Neural cell (in vitro differentiated cells): ENCODE data around the gene SLX4IP. TPM values are rescaled to one million over a fixed set of nuclear protein-coding genes. Genes with fewer than 3 reads are reported as not detected.

Source experiments
- H2AFZ ChIP-seq: fragments of 200-600, 300-800 bp; sonication (generic), shearing (Covaris generic); 2 replicates; pipeline ENCODE4 v1.6.0; 2014; ENCODE audit warnings: low read depth, mild to moderate bottlenecking, antibody characterized with exemption, low read length, moderate library complexity
- H3F3A ChIP-seq: fragments of 200-600 bp; shearing (Covaris generic); 2 replicates; pipeline ENCODE4 v1.6.1; 2016; ENCODE audit warnings: mild to moderate bottlenecking, moderate library complexity, mixed read lengths, antibody characterized with exemption, low read length; ENCODE audit not compliant: insufficient read depth, poor library complexity, severe bottlenecking
- H3K27ac ChIP-seq: fragments of 200-600, 300-800 bp; sonication (generic), shearing (Covaris generic); 2 replicates; pipeline ENCODE4 v1.5.1; 2014; ENCODE audit warnings: mild to moderate bottlenecking, low read length, moderate library complexity
- H3K27me3 ChIP-seq: fragments of 300-800, 200-600 bp; sonication (generic), shearing (Covaris generic); 2 replicates; pipeline ENCODE4 v1.6.0; 2014; ENCODE audit warnings: mild to moderate bottlenecking, low read depth, low read length, moderate library complexity; ENCODE audit not compliant: insufficient read depth
- H3K36me3 ChIP-seq: fragments of 300-800, 200-600 bp; sonication (generic), shearing (Covaris generic); 2 replicates; pipeline ENCODE4 v1.5.1; 2014; ENCODE audit warnings: mild to moderate bottlenecking, antibody characterized with exemption, low read length, moderate library complexity; ENCODE audit not compliant: insufficient read depth
- H3K4me2 ChIP-seq: fragments of 300-800, 200-600 bp; sonication (generic), shearing (Covaris generic); 2 replicates; pipeline ENCODE4 v1.6.0; 2014; ENCODE audit warnings: mild to moderate bottlenecking, low read length
- H3K4me3 ChIP-seq: fragments of 300-800, 200-600 bp; sonication (generic), shearing (Covaris generic); 2 replicates; pipeline ENCODE4 v1.5.1; 2014; ENCODE audit warnings: mild to moderate bottlenecking, low read length, moderate library complexity
- H3K79me2 ChIP-seq: fragments of 200-600 bp; shearing (Covaris generic); replicated peaks from 2 replicates; pipeline ENCODE4 v1.6.0; 2014; ENCODE audit warnings: mild to moderate bottlenecking, low read length, moderate library complexity; ENCODE audit not compliant: insufficient read depth
- H3K9ac ChIP-seq: fragments of 300-800, 200-600 bp; sonication (generic), shearing (Covaris generic); 2 replicates; pipeline ENCODE4 v1.6.1; 2016; ENCODE audit warnings: mild to moderate bottlenecking, low read length, mixed read lengths
- H3K9me2 ChIP-seq: fragments of 200-600 bp; shearing (Covaris generic); 2 replicates; pipeline ENCODE4 v1.6.1; 2016; ENCODE audit warnings: mild to moderate bottlenecking, low read length, mixed read lengths; ENCODE audit not compliant: insufficient read depth
- H3K9me3 ChIP-seq: fragments of 200-600, 300-800 bp; sonication (generic), shearing (Covaris generic); 2 replicates; pipeline ENCODE4 v1.6.1; 2016; ENCODE audit warnings: mild to moderate bottlenecking, mixed run types, low read length, moderate library complexity, mixed read lengths
- H4K20me1 ChIP-seq: fragments of 200-600 bp; shearing (Covaris generic); 2 replicates; pipeline ENCODE4 v1.6.1; 2016; ENCODE audit warnings: mild to moderate bottlenecking, mixed run types; ENCODE audit not compliant: insufficient read depth
- EP300 ChIP-seq: fragments of 450-650 bp; conservative IDR thresholded peaks from 2 replicates; pipeline ENCODE4 v1.6.1; 2014; ENCODE audit warnings: antibody characterized with exemption, mild to moderate bottlenecking, moderate library complexity; ENCODE audit not compliant: poor library complexity, severe bottlenecking
- EZH2 ChIP-seq: fragments of 200-600, 300-800 bp; shearing (Covaris generic), sonication (generic); IDR thresholded peaks from 2 replicates; pipeline ENCODE4 v1.6.1; 2014; ENCODE audit warnings: antibody characterized with exemption, low read length, borderline replicate concordance, mild to moderate bottlenecking; ENCODE audit not compliant: insufficient read depth, poor library complexity, severe bottlenecking
- MXI1 ChIP-seq: fragments of 450-650 bp; conservative IDR thresholded peaks from 2 replicates; pipeline ENCODE4 v1.6.1; 2014; ENCODE audit warnings: antibody characterized with exemption, mild to moderate bottlenecking; ENCODE audit not compliant: poor library complexity, severe bottlenecking
- POLR2AphosphoS5 ChIP-seq: IDR thresholded peaks from 2 replicates; pipeline ENCODE4 v1.6.1; 2012
- RAD21 ChIP-seq: fragments of 450-650 bp; conservative IDR thresholded peaks from 2 replicates; pipeline ENCODE4 v1.6.1; 2014; ENCODE audit warnings: antibody characterized with exemption, mild to moderate bottlenecking, moderate library complexity
- SMC3 ChIP-seq: fragments of 450-650 bp; conservative IDR thresholded peaks from 2 replicates; pipeline ENCODE4 v1.6.1; 2014; ENCODE audit warnings: antibody characterized with exemption, mild to moderate bottlenecking, moderate library complexity; ENCODE audit not compliant: poor library complexity
- TAF1 ChIP-seq: IDR thresholded peaks from 2 replicates; pipeline ENCODE4 v1.6.1; 2012; ENCODE audit warnings: low read depth
- polyA plus RNA-seq: library from polyadenylated mRNA; depleted of rRNA; stranded (reverse); fragments of >200 nt; gene quantifications from 2 replicates; pipeline ENCODE4 v1.2.3, GENCODE V29; 2014
- TF ChIP-seq, protein P1 (sequence below): fragments of 450-650 bp; IDR thresholded peaks from 2 replicates; pipeline ENCODE4 v1.5.1; 2014; ENCODE audit warnings: antibody characterized with exemption, mild to moderate bottlenecking, moderate library complexity; ENCODE audit not compliant: poor library complexity, severe bottlenecking
- TF ChIP-seq, protein P2 (sequence below): IDR thresholded peaks from 2 replicates; pipeline ENCODE4 v1.6.1; 2012; ENCODE audit warnings: borderline replicate concordance

The SLX4IP gene
- polyA plus RNA-seq, 1 donor from 2014 or later: 6.4 TPM

DNA sequence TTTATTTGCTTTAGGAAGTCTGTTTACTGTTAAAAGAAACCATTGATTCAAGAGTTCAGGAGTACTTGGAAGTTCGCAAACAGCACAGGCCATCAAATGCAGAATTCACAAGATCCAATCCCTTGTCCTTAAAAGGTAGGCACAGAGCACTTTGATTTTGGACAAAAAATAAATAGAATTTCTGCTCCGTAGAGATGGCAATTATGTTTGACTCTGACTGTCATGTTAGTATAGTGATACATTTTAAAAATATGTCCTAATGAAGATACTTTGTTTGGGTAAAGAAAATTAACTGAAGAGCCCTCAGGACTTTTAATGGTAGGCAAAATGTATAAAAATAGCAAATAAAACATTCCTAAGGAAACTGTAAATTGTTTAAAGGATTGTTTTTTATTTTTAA lies 125.6 kb downstream of the SLX4IP start:
- no peaks in the 10 kb centered on the region for H3F3A ChIP-seq
- no peak overlapping the region for H3K4me3 ChIP-seq
- no peaks in the 10 kb centered on the region for H3K9me3 ChIP-seq
- H3K4me2 ChIP-seq: no peak overlapping the region
- H3K27me3 ChIP-seq: no peaks in the 10 kb centered on the region
- H3K79me2 ChIP-seq: no peaks in the 10 kb centered on the region
- H3K36me3 ChIP-seq: no peaks in the 10 kb centered on the region
- no peak overlapping the region for H3K27ac ChIP-seq
- no peaks in the 10 kb centered on the region for H3K9me2 ChIP-seq
- no peak overlapping the region for H2AFZ ChIP-seq
- H4K20me1 ChIP-seq: no peaks in the 10 kb centered on the region
- TF ChIP-seq, protein P1, sequence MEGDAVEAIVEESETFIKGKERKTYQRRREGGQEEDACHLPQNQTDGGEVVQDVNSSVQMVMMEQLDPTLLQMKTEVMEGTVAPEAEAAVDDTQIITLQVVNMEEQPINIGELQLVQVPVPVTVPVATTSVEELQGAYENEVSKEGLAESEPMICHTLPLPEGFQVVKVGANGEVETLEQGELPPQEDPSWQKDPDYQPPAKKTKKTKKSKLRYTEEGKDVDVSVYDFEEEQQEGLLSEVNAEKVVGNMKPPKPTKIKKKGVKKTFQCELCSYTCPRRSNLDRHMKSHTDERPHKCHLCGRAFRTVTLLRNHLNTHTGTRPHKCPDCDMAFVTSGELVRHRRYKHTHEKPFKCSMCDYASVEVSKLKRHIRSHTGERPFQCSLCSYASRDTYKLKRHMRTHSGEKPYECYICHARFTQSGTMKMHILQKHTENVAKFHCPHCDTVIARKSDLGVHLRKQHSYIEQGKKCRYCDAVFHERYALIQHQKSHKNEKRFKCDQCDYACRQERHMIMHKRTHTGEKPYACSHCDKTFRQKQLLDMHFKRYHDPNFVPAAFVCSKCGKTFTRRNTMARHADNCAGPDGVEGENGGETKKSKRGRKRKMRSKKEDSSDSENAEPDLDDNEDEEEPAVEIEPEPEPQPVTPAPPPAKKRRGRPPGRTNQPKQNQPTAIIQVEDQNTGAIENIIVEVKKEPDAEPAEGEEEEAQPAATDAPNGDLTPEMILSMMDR: no peak
- TF ChIP-seq POLR2AphosphoS5 (no peak), EP300 (no peak), EZH2 (no peak), RAD21 (no peak), SMC3 (no peak), MXI1 (no peak), TAF1 (no peak)
- TF ChIP-seq, protein P2, sequence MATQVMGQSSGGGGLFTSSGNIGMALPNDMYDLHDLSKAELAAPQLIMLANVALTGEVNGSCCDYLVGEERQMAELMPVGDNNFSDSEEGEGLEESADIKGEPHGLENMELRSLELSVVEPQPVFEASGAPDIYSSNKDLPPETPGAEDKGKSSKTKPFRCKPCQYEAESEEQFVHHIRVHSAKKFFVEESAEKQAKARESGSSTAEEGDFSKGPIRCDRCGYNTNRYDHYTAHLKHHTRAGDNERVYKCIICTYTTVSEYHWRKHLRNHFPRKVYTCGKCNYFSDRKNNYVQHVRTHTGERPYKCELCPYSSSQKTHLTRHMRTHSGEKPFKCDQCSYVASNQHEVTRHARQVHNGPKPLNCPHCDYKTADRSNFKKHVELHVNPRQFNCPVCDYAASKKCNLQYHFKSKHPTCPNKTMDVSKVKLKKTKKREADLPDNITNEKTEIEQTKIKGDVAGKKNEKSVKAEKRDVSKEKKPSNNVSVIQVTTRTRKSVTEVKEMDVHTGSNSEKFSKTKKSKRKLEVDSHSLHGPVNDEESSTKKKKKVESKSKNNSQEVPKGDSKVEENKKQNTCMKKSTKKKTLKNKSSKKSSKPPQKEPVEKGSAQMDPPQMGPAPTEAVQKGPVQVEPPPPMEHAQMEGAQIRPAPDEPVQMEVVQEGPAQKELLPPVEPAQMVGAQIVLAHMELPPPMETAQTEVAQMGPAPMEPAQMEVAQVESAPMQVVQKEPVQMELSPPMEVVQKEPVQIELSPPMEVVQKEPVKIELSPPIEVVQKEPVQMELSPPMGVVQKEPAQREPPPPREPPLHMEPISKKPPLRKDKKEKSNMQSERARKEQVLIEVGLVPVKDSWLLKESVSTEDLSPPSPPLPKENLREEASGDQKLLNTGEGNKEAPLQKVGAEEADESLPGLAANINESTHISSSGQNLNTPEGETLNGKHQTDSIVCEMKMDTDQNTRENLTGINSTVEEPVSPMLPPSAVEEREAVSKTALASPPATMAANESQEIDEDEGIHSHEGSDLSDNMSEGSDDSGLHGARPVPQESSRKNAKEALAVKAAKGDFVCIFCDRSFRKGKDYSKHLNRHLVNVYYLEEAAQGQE: no peak
- no peak overlapping the region for H3K9ac ChIP-seq

DNA sequence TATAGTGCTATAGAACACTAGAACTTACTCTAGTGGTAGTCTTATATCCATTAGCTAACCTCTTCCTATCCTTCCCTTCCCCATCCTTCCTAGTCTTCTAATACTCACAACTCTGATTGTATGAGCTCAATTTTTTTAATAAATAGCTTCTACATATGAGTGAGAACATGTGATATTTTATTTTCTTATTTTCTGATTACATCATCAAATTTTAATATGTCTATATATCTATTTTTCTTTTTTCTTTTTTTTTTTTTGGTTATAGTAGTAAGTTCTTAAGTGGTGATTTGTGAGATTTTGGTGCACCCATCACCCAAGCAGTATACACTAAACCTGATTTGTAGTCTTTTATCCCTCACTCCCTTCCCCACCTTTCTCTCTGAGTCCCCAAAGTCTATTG lies 126.2 kb downstream of the SLX4IP start:
- H2AFZ ChIP-seq: no peak overlapping the region
- H3K9me2 ChIP-seq: no peaks in the 10 kb centered on the region
- no peak overlapping the region for H3K4me3 ChIP-seq
- no peak for TF ChIP-seq EZH2
- TF ChIP-seq, protein P1: no peak
- TF ChIP-seq POLR2AphosphoS5: no peak
- TF ChIP-seq, protein P2: no peak
- TF ChIP-seq SMC3: no peak
- TF ChIP-seq TAF1: no peak
- no peak for TF ChIP-seq MXI1
- no peak for TF ChIP-seq RAD21
- no peak for TF ChIP-seq EP300
- no peak overlapping the region for H3K27ac ChIP-seq
- no peaks in the 10 kb centered on the region for H4K20me1 ChIP-seq
- no peaks in the 10 kb centered on the region for H3K36me3 ChIP-seq
- no peak overlapping the region for H3K4me2 ChIP-seq
- H3K9ac ChIP-seq: no peak overlapping the region
- no peaks in the 10 kb centered on the region for H3K79me2 ChIP-seq
- H3K9me3 ChIP-seq: no peaks in the 10 kb centered on the region
- no peaks in the 10 kb centered on the region for H3F3A ChIP-seq
- no peaks in the 10 kb centered on the region for H3K27me3 ChIP-seq
